DMS 273 (cell line): ENCODE results near the gene GNPNAT1.

Experiments used
- DNase-seq: peaks from one replicate; lab custom pipeline; 2025; ENCODE audit not compliant: unreplicated experiment; lab: John Stamatoyannopoulos, UW

Gene GNPNAT1

GRCh38 chr14:52791223-52792096 is at the start of gene GNPNAT1:
GNPNAT1 (minus strand) TSS chr14:52791607; CDS start chr14:52784650, 6,957 bp downstream.
- DNase-seq, result peak; percentile 97

GRCh38 chr14:52840877-52841276 is 49.5 kb upstream of the GNPNAT1 start:
- no peak for DNase-seq

GRCh38 chr14:52837451-52837850 is 46.0 kb upstream of the GNPNAT1 start:
- no peak for DNase-seq

- DNase-seq, result no peak
These were observed 44.7 kb upstream of the GNPNAT1 start for GRCh38 chr14:52836063-52836462.

- peak; percentile 32 for DNase-seq
These were observed 43.9 kb upstream of the GNPNAT1 start for GRCh38 chr14:52835122-52835903.

GRCh38 chr14:52834440-52834842 is 43.0 kb upstream of the GNPNAT1 start:
- peak; percentile 36 for DNase-seq

GRCh38 chr14:52833891-52834290 is 42.5 kb upstream of the GNPNAT1 start:
- DNase-seq, result no peak

GRCh38 chr14:52829527-52830185 is 38.2 kb upstream of the GNPNAT1 start:
- DNase-seq, result no peak

- no peak for DNase-seq
These were observed 36.0 kb upstream of the GNPNAT1 start for GRCh38 chr14:52827426-52827825.

GRCh38 chr14:52825085-52825484 is 33.7 kb upstream of the GNPNAT1 start:
- DNase-seq, result no peak

GRCh38 chr14:52824462-52824861 is 33.1 kb upstream of the GNPNAT1 start:
- DNase-seq, result no peak

- no peak for DNase-seq
These were observed 30.4 kb upstream of the GNPNAT1 start for GRCh38 chr14:52821805-52822250.

- DNase-seq, result no peak
These were observed 16.7 kb upstream of the GNPNAT1 start for GRCh38 chr14:52808101-52808500.

- DNase-seq, result no peak
These were observed 14.7 kb upstream of the GNPNAT1 start for GRCh38 chr14:52806115-52806514.

GRCh38 chr14:52802597-52802996 is 11.2 kb upstream of the GNPNAT1 start:
- DNase-seq, result no peak

GRCh38 chr14:52801014-52801712 is 9.8 kb upstream of the GNPNAT1 start:
- DNase-seq, result no peak

GRCh38 chr14:52798826-52799225 is 7.4 kb upstream of the GNPNAT1 start:
- DNase-seq, result no peak

- no peak for DNase-seq
These were observed 6.2 kb upstream of the GNPNAT1 start for GRCh38 chr14:52797653-52798052.

- DNase-seq, result no peak
These were observed 1.7 kb upstream of the GNPNAT1 start for GRCh38 chr14:52793061-52793460.

- DNase-seq, result no peak
These were observed 649 bp upstream of the GNPNAT1 start for GRCh38 chr14:52792097-52792415.

GRCh38 chr14:52790756-52791222 is 618 bp downstream of the GNPNAT1 start:
- no peak for DNase-seq
